GM19467 (cell line): ENCODE measurements around the gene POLN.

Experiments used
- ATAC-seq: cut with Tn5 transposase; IDR thresholded peaks from one replicate; pipeline ENCODE4 v1.9.1; 2021; ENCODE audit warnings: mild to moderate bottlenecking, moderate library complexity; ENCODE audit not compliant: unreplicated experiment

Gene POLN

DNA sequence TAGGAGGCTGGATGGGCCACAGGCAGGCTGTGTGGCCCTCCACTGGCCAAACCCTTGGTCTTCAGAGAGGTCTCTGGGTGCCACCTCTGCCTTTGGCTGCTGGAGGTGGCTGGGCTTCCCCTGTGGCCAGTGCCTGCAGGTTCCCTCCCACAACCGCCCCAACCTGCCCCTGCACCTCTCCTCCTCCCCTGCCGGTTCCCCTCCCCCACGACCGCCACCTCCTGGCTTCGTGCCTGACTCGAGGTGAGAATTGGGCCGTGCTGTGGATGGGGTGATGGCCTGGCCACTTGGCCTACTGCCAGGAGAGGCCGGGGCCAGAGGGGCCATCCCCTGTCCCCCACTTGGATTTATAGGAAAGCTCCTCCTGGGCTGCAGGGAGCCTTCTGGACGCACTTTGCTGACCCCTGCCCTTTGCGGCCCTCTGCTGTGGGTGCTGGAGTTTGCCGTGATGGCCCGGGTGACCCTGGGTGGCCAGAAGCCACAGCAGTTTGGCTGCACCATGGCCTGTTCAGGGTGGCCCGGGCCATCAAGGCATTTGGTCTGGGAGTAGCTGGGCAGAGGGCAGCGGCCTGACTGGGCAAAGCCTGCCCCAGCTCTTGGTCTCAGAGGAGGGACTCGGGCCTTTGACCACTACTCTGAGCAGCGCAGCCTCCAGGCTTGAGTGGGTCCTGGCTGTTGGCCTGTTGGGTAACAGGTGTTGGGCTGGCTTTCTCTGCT, 179.0 kb downstream of the POLN start:
- ATAC-seq = no peak

- no peak for ATAC-seq
These were observed 179.6 kb downstream of the POLN start for GRCh38 chr4:2062168-2062807.

GRCh38 chr4:2061186-2062131, 180.5 kb downstream of the POLN start:
- ATAC-seq = no peak

- no peak for ATAC-seq
These were observed 181.2 kb downstream of the POLN start for GRCh38 chr4:2060611-2061185.

DNA sequence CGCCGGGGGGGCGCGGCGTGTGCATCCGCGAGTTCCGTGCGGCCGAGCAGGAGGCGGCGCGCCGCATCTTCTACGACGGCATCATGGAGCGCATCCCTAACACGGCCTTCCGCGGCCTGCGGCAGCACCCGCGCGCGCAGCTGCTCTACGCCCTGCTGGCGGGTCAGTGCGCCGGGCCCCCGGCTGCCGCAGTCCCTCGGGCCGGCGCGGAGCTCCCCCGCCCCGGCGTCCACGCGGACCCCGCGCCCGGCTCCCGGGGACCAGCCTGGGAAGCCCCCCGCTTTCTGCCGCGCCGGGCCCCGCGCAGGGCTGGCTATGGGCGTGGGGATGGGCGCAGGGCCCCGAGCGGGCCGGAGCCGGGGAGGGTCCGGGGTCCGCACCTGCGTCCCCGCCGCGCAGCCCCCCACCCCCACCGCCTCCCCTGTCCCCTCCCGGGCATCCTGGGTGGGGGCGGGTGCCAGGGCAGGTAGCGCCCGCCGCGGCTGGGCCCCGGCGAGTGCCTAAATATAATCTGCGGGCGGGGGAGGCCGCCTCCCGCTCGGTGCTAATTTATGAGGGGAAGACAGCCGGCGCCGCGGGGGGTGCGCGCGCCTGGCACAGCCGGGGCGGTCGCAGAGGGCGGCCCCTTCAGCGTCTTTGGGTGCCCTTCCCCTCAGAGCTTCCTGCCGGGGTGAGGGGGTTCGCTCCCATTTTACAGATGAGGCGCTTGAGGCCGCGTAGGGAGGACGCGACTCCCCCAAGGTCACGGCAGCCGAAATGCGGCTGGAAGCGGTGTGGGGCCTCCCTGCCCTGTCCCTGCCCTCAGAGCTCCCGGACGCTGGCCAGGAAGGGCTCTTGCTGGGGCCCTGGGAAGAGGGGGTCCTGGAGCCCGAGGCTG, 182.0 kb downstream of the POLN start:
- ATAC-seq = no peak

GRCh38 chr4:2059046-2059725, 182.7 kb downstream of the POLN start, which contains the start of gene NAT8L:
Gene NAT8L, plus strand, starts transcription at chr4:2059327. Its CDS starts 185 bp downstream, at chr4:2059512.
- no peak for ATAC-seq

DNA sequence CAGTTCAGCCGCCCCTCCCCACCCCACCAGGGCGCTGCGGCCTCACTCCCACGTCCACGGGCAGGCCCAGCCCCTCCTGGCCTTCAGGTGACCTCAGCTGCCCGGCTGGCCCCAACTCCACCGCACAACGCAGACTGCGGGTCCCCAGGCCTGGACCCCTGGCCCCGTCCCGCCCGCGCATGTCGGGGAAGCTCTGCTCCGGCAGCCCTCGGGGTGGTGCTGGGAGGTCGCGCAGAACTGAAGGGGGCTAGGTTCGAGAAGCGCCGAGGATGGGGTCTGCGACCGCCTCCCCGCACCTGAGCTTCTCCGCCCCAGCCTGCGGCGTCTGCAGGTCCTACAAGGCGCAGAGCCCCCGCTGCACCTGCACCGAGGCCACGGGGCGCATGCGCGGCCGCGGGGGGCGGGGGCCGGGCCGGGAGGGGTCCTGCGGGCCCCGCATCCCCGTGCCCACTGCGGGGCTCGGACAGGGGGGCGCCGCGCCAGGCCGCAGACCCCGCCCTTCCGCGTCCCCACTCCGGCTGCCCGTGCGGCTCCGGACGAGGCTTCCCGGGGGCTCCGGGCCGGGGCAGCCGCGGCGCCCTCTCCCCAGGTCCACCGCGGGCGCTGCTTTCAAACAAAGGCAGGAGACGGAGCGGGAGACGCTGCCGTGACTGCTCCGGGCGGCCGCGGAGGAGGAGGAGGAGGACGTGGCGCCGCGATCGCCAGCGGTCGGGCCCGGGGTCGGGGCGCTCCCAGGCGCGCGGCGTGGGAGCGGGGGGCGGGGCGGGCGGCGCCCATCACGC, 183.5 kb downstream of the POLN start:
- ATAC-seq = no peak

DNA sequence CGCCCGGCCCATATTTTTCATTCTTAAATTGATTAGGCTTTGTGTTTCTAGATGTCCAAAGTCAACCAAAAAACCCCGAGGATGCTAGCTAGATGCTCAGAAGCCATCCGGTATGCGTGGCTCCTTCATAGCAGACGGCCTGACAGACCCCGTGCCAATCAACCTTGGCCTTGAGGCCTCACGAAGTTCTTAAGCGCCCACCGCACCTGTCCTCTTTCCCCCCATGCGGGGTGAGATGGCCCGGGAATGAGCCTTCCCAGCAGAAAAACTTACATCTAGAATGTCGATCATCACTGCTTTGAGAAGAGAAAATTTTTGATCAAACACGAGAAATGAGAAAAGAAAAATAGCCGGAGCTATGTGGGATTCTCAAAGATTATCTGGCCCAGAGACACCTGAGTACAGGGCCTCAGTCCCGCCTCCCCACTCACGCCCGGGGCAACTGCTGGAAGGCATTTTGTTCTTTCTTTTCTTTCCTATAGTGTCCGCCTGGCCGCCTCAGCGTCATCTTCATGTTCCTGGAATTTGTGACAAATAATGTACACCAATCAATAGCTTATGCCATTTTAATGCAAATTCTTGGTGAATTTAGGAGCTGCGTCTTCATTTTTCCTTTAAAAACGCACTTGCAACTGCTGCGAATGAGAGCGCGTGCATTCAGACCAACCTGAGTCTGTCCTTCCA, 184.4 kb downstream of the POLN start:
- ATAC-seq = no peak

- ATAC-seq = no peak
These were observed 187.7 kb downstream of the POLN start for GRCh38 chr4:2054217-2054616.

GRCh38 chr4:2051086-2051485, 190.8 kb downstream of the POLN start:
- no peak for ATAC-seq

DNA sequence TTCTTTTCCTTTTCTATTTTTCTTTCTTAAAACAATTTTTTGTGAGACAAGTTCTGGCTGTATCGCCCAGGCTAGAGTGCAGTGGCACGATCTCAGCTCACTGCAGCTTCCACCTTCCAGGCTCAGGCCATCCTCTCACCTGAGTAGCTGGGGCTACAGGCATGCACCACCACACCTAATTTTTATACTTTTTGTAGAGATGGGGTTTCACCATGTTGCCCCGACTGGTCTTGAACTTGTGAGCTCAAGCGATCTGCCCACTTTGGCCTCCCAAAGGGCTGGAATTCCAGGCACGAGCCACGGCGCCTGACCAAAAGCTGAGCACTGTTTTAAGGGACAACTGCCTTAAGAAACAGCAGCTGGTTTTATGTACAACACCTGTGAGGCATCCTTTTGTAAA, 192.1 kb downstream of the POLN start:
- no peak for ATAC-seq

DNA sequence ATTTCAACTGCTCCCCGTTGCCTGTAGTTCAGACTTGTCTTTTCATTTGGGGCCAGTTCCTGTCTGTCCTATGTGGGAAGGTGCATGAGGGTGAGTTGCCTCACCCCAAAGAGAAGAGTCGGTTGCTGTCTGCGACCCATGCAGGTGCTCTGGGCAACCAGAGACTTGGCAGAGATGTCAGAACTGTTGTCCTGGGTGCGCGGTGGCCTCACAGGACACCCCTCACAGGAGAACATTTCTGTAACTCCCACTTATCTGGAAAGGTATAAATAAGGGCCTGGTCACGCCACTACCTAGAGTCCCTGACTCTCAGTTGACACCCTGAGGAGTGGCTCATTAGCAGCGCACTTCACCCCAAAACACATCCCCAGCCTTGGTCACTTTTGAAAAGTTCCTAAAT, 192.5 kb downstream of the POLN start:
- ATAC-seq = no peak

- ATAC-seq = no peak
These were observed 193.1 kb downstream of the POLN start for GRCh38 chr4:2048831-2049230.

DNA sequence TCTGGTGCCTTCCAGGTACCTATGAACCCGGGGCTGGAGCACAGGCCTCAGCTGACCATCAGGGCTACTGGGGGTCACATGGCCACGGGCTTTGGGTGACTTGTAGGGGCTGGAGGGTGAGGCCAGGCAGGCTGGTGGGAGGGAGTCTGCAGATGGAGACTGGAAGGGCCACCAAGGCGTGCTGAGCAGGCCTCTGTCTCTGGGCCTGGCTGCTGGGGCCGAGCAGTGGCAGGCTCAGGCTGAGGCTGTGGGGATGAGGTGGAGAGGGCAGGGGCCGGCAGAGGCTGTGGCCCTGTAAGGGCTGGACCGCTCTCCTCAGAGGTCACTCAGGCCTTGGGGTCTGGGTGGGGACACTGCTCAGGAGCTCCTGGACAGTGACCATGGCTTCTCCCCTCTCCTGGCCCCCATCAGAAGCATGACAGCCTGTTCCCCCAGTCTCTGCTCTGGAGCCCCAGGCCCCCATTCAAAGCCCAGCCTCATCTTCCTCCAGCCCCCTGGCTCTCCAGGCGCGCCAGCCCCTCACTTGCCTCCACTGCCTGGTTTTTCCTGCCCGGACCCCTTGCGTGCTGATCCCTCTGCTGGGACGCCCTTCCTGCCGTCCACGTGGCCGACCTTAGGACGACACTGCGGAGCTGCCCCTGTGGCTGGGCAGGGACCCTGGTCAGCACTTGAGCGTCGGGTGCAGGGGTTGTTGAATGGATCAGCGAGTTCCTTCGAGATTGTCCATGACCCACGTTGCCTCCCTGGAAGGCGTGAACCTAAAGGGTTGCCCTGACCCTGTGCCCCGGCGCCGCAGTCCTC, 193.9 kb downstream of the POLN start:
- no peak for ATAC-seq

- no peak for ATAC-seq
These were observed 194.8 kb downstream of the POLN start for GRCh38 chr4:2047031-2047660.

DNA sequence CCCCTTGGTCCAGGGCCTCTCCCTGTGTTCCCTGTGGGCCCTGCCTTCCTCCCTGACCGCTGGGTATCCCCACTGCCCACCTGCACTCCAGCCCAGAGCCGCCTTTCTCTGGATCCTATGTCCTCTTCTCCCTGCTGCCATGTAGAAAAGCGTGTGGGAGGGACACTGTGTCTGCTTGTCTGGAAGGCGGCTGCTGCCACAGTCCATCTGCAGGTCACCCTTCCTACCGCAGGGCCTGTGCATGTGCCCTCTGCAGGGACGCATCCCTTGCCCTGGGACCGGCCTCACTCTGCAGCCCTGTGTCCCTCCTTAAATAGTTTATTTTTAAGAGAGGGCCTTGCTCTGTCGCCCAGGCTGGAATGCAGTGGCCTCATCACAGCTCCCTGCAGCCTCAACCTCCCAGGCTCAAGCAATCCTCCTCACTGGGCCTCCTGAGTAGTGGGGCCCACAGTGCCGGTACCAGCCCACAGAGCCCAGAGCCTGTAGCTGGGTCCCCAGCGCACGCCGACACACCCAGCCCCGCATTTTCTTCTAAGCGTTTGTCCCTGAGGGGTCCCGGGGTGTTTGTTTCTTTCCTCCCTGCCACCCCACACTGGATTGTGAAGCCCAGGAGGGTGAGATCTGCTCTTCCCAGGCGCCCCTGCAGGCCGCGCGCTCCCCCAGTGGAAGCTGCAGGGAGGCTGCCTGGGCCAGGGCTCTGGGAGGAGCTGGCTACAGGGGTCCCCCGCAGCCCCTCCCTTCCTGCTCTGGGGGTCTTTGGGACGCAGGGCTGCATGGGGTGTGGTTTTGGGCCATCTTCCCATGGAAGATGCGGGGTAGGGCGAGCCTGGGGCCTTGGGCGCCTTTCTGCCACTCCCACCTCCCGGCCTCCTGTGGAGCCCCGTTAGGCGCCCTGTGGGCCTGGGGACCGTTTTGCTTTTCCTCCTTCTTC, 195.6 kb downstream of the POLN start:
- no peak for ATAC-seq
